Common myeloid progenitor, CD34-positive (primary cell): Measurements from ENCODE around the gene TDRKH.

Experiments
- CTCF ChIA-PET: fragments of 350-600 bp; sonication (Branson Sonifier 250); formaldehyde crosslinking; loops from one replicate; lab custom pipeline; 2021; ENCODE audit warnings: antibody characterized with exemption; lab: Charles Lee
- POLR2A ChIA-PET: fragments of 350-600 bp; sonication (Branson Sonifier 250); formaldehyde crosslinking; loops from one replicate; lab custom pipeline; 2021; ENCODE audit warnings: antibody characterized with exemption; lab: Charles Lee
- DNase-seq, 3 donors: peaks; one replicate each; pipeline versions ENCODE4 v3.0.0 to v3.0.0-alpha.2; 2013
- H3K27ac ChIP-seq, 2 experiments: 1 replicate in 1 of 2; 2 replicates in 1 of 2; pipeline ENCODE4 v1.7.0; 2013; ENCODE audit warnings: inconsistent platforms in 2 of 2, low read length in 2 of 2, mild to moderate bottlenecking in 2 of 2, low read depth in 1 of 2, moderate library complexity in 1 of 2; ENCODE audit not compliant: severe bottlenecking in 2 of 2, insufficient read depth in 1 of 2, poor library complexity in 1 of 2
- H3K27me3 ChIP-seq, 5 experiments: replicated peaks in 2 of 5; 1 replicate in 3 of 5; 2 replicates in 2 of 5; pipeline versions ENCODE4 v1.6.1 to v1.7.0; 2013; ENCODE audit warnings: low read length in 4 of 5, mild to moderate bottlenecking in 2 of 5, moderate library complexity in 2 of 5, inconsistent platforms in 1 of 5; ENCODE audit not compliant: insufficient read depth in 5 of 5, control insufficient read depth in 4 of 5
- H3K36me3 ChIP-seq, 4 experiments: 1 replicate in 2 of 4; 2 replicates in 2 of 4; pipeline versions ENCODE4 v1.6.1 to v1.7.0; 2013; ENCODE audit warnings: low read length in 3 of 4, control low read depth in 1 of 4, mild to moderate bottlenecking in 1 of 4; ENCODE audit not compliant: control insufficient read depth in 4 of 4, insufficient read depth in 4 of 4
- H3K4me1 ChIP-seq, 4 experiments: 1 replicate in 3 of 4; 2 replicates in 1 of 4; pipeline versions ENCODE4 v1.6.1 to v1.7.1; 2013; ENCODE audit warnings: low read length in 3 of 4, mild to moderate bottlenecking in 3 of 4, control low read depth in 1 of 4, inconsistent platforms in 1 of 4, moderate library complexity in 1 of 4; ENCODE audit not compliant: control insufficient read depth in 4 of 4, insufficient read depth in 4 of 4; ENCODE audit errors: control extremely low read depth in 1 of 4
- H3K4me3 ChIP-seq, 7 experiments: 1 replicate in 4 of 7; 2 replicates in 3 of 7; pipeline versions ENCODE4 v1.5.1 to v1.7.0; 2013; ENCODE audit warnings: mild to moderate bottlenecking in 7 of 7, low read length in 6 of 7, moderate library complexity in 6 of 7, inconsistent platforms in 2 of 7, low read depth in 2 of 7, control low read depth in 1 of 7; ENCODE audit not compliant: insufficient read depth in 4 of 7, control insufficient read depth in 1 of 7; ENCODE audit errors: extremely low read depth in 1 of 7
- H3K9me3 ChIP-seq, 5 experiments: 1 replicate in 4 of 5; 2 replicates in 1 of 5; pipeline versions ENCODE4 v1.6.1 to v1.7.1; 2013; ENCODE audit warnings: low read length in 4 of 5, mild to moderate bottlenecking in 2 of 5, inconsistent platforms in 1 of 5, low read depth in 1 of 5, moderate library complexity in 1 of 5; ENCODE audit not compliant: control insufficient read depth in 4 of 5, insufficient read depth in 2 of 5; ENCODE audit errors: control extremely low read depth in 1 of 5
- WGBS: methylation state at CpG from one replicate; pipeline ENCODE4 v1.1.5; 2013; ENCODE audit not compliant: insufficient coverage; 5-methylcytosine and 5-hydroxymethylcytosine counted together

Gene TDRKH

DNA sequence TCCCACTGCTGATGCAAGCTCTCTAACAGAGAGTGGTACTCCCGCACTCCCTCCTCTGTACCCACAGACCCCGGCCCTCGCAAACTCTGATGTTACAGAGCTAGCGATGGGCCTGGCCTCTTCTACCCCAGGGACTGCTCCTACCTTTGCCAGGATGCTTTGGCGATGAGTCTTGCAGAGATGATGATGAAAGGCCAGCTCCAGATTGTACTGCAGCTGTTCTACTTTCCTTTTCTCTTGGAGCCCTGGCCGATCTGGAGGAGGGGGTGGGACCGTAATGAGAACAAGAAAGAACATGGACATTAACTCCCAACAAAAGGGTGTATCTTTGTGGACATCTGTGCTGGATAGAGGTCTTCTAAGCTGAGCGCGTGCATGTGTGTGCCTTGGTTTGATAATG is 20.9 kb upstream of the TDRKH start:
- H3K36me3 ChIP-seq: no peaks in the 10 kb centered on the region
- 97% methylated on average over 6 of the region's 9 CpGs for WGBS
- H3K4me1 ChIP-seq: peaks cover 2 to 17% (median 15%) of the 10 kb centered on the region in 4 experiments
- no peak for DNase-seq
- CTCF ChIA-PET: interaction anchor here (1.2 to 2.0 kb wide), 2 partner anchors 9 to 74 kb away, joined by 3 to 4 read pairs; no protein-coding TSS in a partner anchor
- POLR2A ChIA-PET: no interaction called here
- H3K4me3 ChIP-seq: no peak overlapping the region
- H3K27me3 ChIP-seq: no peaks in the 10 kb centered on the region
- no peak overlapping the region for H3K27ac ChIP-seq
- H3K9me3 ChIP-seq: no peaks in the 10 kb centered on the region

DNA sequence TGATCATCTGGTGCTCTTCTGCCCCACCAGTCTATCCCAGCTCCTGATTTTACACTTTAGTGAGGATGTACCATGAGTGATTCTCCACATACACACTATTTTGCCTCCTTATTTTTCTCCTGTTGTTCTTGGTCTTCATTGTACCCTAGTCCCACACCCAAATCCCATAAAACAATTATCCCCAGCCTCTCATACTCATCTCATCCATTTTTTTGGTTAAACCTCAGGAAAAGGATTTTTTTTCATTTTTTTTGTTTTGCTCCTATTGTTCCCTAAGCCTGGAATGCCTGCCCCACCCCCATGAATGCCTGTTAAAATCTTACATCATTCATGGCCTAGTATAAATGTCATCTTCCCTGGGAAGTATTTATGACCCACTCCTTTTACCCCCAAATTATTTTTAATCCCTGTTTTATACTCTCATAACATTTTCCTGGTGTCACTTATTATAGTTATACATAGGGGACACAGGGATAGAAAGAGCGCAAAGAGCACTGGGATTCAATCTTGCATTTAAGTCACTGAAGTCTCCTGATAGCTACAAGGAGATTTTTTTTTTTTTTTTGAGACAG is 19.8 kb upstream of the TDRKH start:
- Histone ChIP-seq H3K4me1 (peaks cover 0 to 7% (median 4%) of the 10 kb centered on the region in 4 experiments), H3K27ac (no peak overlapping the region), H3K27me3 (no peaks in the 10 kb centered on the region), H3K4me3 (no peak overlapping the region), H3K36me3 (no peaks in the 10 kb centered on the region), H3K9me3 (no peaks in the 10 kb centered on the region)
- POLR2A ChIA-PET: no interaction called here
- DNase-seq: no peak
- no CpG with 5 or more reads among the region's 1 CpG for WGBS
- CTCF ChIA-PET: interaction anchor here (0.8 kb wide), 1 partner anchor 18 kb away, joined by 3 read pairs; no protein-coding TSS in a partner anchor

DNA sequence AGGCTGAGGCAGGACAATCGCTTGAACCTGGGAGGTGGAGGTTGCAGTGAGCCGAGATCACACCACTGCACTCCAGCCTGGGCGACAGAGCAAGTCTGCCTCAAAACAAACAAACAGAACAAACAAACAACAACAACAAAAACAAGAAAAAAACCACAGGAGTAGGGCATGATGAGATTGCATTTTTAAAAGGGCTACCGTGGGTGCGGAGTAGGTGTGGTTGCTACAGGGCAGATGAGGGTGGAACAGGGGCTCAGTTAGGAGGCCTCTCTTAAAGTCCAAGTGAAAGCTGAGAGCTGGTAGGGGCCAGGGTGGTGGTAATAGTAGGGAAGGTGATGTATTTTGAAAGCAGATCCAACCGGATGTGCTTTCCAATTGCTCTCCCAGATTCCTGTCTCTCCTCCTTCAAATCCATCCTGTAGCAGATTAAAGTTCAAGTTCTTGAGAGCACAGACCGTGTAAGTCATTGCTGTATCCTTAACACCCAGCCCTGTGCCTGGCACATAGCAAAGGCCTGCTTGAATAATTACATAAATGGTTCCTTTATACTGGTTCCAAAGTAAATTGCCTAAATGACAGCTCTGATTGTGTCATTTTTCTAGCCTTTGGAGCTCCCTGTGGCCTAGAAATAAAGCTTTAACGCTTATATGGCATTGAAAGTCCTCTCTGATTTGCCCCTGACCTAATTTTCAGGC is 19.1 kb upstream of the TDRKH start:
- no peak overlapping the region for H3K27ac ChIP-seq
- H3K27me3 ChIP-seq: peaks cover 0 to 3% (median 0%) of the 10 kb centered on the region in 5 experiments
- H3K4me1 ChIP-seq: peaks cover 0 to 3% (median 0%) of the 10 kb centered on the region in 4 experiments
- ChIA-PET POLR2A (no interaction called here), CTCF (interaction anchor here (0.8 kb wide), 1 partner anchor 18 kb away, joined by 3 read pairs; no protein-coding TSS in a partner anchor)
- 72% methylated on average over 5 of the region's 8 CpGs for WGBS
- H3K9me3 ChIP-seq: no peaks in the 10 kb centered on the region
- no peak for DNase-seq
- no peak overlapping the region for H3K4me3 ChIP-seq
- no peaks in the 10 kb centered on the region for H3K36me3 ChIP-seq

DNA sequence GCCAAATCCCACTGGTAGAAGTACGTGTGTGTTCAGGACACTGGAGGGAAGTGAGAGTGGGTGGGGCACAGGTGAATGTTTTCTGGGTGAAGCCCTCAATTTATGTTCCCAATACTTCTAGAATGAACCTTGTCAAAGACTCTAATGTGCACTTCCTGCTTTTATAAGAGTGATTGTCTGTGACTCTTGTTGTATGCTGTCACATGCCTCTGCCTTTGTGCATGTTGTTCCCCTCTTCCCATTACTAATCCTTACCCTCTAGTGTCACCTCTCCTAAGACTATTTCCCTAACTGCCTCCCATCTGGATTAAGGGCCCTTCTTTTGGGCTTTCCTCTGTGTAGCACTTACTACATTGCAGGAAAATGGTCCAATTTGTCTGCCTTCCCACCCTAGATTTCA is 17.5 kb upstream of the TDRKH start:
- no peaks in the 10 kb centered on the region for H3K9me3 ChIP-seq
- H3K27me3 ChIP-seq: peaks cover 0 to 6% (median 2%) of the 10 kb centered on the region in 5 experiments
- CTCF ChIA-PET: interaction anchor here (0.7 to 1.8 kb wide), 3 partner anchors 22 to 383 kb away, joined by 3 to 4 read pairs (median 3); no protein-coding TSS in a partner anchor
- no peak overlapping the region for H3K4me3 ChIP-seq
- H3K4me1 ChIP-seq: peaks cover 0 to 3% (median 0%) of the 10 kb centered on the region in 4 experiments
- H3K36me3 ChIP-seq: no peaks in the 10 kb centered on the region
- POLR2A ChIA-PET: no interaction called here
- no peak overlapping the region for H3K27ac ChIP-seq
- WGBS: no CpG with 5 or more reads among the region's 1 CpG
- DNase-seq: no peak

DNA sequence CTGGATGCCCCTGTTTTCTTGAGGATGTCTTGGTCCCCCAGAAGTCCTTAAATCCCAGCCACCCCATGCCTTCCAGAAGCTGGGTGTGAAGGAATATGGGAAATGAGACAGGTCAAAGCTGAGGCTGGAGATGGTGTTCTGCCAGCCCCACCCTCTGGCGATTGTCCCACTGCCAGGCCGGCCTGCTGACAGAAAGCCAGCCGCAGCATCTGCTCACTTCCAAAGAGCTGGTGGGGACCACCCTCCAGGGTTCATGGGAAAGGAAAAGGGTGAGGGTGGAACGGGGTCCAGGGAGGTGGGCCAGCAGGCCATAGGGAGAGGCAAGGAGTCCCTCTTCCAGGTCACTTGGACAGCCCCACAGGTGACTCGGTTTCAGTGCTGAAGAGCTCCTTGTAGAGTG is 16.8 kb upstream of the TDRKH start:
- H3K27me3 ChIP-seq: peaks cover 0 to 6% (median 2%) of the 10 kb centered on the region in 5 experiments
- CTCF ChIA-PET: interaction anchor here (0.7 to 1.8 kb wide), 4 partner anchors 10 to 382 kb away, joined by 3 to 4 read pairs (median 4); no protein-coding TSS in a partner anchor

DNA sequence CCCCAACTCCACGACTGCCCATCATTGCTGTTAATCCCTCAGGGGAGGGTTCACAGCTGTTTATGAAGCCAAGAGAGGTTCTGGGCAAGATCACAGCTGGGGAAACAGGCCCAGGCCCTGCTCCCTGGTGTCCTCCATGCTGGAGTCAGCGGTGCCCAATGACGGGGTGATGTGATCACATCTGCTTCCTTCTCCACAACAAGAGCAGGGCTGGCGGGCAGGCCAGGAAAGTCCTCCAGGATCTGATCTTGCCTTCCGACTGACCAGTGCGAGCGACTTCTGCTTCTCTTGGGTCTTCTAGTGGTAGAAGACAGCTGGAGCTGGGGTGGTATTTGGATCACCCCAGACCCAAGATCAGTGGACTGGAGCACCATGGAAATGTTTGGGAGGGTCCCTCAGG is 15.9 kb upstream of the TDRKH start:
- H3K36me3 ChIP-seq: no peaks in the 10 kb centered on the region
- H3K4me1 ChIP-seq: peaks cover 0 to 3% (median 0%) of the 10 kb centered on the region in 4 experiments
- ChIA-PET POLR2A (interaction anchor here (0.7 kb wide), 1 partner anchor 14 kb away, joined by 4 read pairs; no protein-coding TSS in a partner anchor), CTCF (interaction anchor here (1.8 kb wide), 1 partner anchor 24 kb away, joined by 4 read pairs; no protein-coding TSS in a partner anchor)
- no peaks in the 10 kb centered on the region for H3K9me3 ChIP-seq
- H3K4me3 ChIP-seq: no peak overlapping the region
- WGBS: 100% methylated on average over 3 of the region's 7 CpGs
- peaks cover 0 to 6% (median 2%) of the 10 kb centered on the region in 5 experiments for H3K27me3 ChIP-seq
- no peak overlapping the region for H3K27ac ChIP-seq
- no peak for DNase-seq

More for the DNA sequence above, 16.8 kb upstream of the TDRKH start:
- Histone ChIP-seq H3K27ac (no peak overlapping the region), H3K4me1 (peaks cover 0 to 3% (median 0%) of the 10 kb centered on the region in 4 experiments), H3K36me3 (no peaks in the 10 kb centered on the region), H3K4me3 (no peak overlapping the region), H3K9me3 (no peaks in the 10 kb centered on the region)
- no peak for DNase-seq
- POLR2A ChIA-PET: interaction anchor here (0.7 kb wide), 1 partner anchor 13 kb away, joined by 4 read pairs; no protein-coding TSS in a partner anchor
- WGBS: 93% methylated on average over 3 of the region's 5 CpGs
